ENCODE data around the gene PARP11. TPM values are rescaled to one million over a fixed set of nuclear protein-coding genes. Genes with fewer than 3 reads are reported as not detected.

PARP11 gene
- total RNA-seq, 1 experiment from 2014 or later, result 2.7 TPM

DNA sequence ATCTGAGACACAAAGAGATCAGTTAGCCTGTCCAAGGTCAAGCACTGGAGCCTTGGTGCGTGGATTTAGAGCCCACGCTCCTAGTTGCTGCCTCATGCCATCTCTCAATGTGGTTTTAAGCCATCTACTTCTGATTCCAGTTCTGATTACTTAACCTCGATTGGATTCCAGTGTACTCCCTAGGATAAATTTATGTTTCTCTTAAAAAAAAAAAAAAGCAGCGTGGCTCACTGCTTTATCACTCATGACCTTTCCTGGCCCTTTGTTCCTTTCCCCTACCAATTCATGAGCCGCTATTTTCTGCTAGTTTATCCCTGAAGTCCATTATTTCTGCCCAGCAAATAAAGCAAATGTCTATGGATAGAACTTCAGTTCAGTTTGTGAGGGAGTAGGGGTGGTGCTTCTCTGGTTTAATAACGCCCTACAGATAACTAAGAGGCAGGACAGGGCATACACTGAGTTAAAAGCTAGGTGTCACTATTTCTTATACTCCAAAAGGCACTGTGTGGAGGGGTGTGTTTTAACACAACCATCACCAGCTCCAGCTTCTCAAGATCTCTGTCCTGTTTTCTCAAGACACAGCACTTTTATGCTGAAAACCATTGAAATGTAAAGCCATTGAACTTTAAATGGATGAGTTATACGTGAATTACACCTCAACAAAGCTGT lies 9.8 kb upstream of the PARP11 start:
- no peak overlapping the region for H3K27ac ChIP-seq (ENCODE audit: low read depth, low read length)
- CTCF ChIA-PET, result interaction anchor here (0.9 to 5.1 kb wide), 13 partner anchors 9 to 583 kb away, joined by 3 to 91 read pairs (median 3); no protein-coding TSS in a partner anchor
- DNase-seq (ENCODE audit: low read depth, low spot score) (peak; percentile 4), ATAC-seq (peak; percentile 98)
- no peak overlapping the region for H3K4me2 ChIP-seq (ENCODE audit: low read length)
- no peaks in the 10 kb centered on the region for H3K79me2 ChIP-seq (ENCODE audit: insufficient read depth, low read length)
- TF ChIP-seq SRF (IDR thresholded peaks at IDR 0.05; ENCODE audit: low read depth) (no peak), EZH2 (IDR thresholded peaks at IDR 0.05) (no peak), FOSL1 (IDR thresholded peaks at IDR 0.05; ENCODE audit: low read depth) (no peak), RAD21 (IDR thresholded peaks at IDR 0.05; ENCODE audit: low read depth) (0 out of 2 replicates have a peak, but pooled peaks have one; percentile 22)
- TF ChIP-seq, protein P1, sequence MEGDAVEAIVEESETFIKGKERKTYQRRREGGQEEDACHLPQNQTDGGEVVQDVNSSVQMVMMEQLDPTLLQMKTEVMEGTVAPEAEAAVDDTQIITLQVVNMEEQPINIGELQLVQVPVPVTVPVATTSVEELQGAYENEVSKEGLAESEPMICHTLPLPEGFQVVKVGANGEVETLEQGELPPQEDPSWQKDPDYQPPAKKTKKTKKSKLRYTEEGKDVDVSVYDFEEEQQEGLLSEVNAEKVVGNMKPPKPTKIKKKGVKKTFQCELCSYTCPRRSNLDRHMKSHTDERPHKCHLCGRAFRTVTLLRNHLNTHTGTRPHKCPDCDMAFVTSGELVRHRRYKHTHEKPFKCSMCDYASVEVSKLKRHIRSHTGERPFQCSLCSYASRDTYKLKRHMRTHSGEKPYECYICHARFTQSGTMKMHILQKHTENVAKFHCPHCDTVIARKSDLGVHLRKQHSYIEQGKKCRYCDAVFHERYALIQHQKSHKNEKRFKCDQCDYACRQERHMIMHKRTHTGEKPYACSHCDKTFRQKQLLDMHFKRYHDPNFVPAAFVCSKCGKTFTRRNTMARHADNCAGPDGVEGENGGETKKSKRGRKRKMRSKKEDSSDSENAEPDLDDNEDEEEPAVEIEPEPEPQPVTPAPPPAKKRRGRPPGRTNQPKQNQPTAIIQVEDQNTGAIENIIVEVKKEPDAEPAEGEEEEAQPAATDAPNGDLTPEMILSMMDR (IDR thresholded peaks at IDR 0.05 in 2 of 3, conservative IDR thresholded peaks at IDR 0.05 in 1 of 3; ENCODE audit: borderline replicate concordance in 1 of 3, insufficient read depth in 1 of 3, low read depth in 2 of 3, low read length in 2 of 3), result peak; percentile 4 to 54 (median 40); a peak in 4 of 6 replicates
- H4K20me1 ChIP-seq (ENCODE audit: insufficient read depth), result no peaks in the 10 kb centered on the region
- BruUV-seq (replicated peaks), result no TSS peak
- H3K9me2 ChIP-seq (ENCODE audit: insufficient read depth), result no peaks in the 10 kb centered on the region
- H3K4me3 ChIP-seq (replicated peaks in 1 of 2; ENCODE audit: low read depth in 1 of 2, low read length in 2 of 2), result no peak overlapping the region
- intact Hi-C loops (cut with micrococcal nuclease), result loop anchor here (10.0 kb wide), 1 partner anchor 642 kb away; no protein-coding TSS in a partner anchor
- no peaks in the 10 kb centered on the region for H3K36me3 ChIP-seq (ENCODE audit: control insufficient read depth in 1 of 2, insufficient read depth in 2 of 2, low read length in 2 of 2)
- peaks cover 38% of the 10 kb centered on the region for H3K27me3 ChIP-seq (ENCODE audit: insufficient read depth, low read length)
- POLR2A ChIA-PET, result interaction anchor here (0.7 kb wide), 1 partner anchor 1002 kb away, joined by 3 read pairs; no protein-coding TSS in a partner anchor
- no peaks in the 10 kb centered on the region; a peak in 1 of 4 replicates for H3K9me3 ChIP-seq (ENCODE audit: control insufficient read depth in 1 of 2, insufficient read depth in 1 of 2, low read depth in 1 of 2, low read length in 2 of 2)
- H3K4me1 ChIP-seq (ENCODE audit: control insufficient read depth in 1 of 2, insufficient read depth in 2 of 2, low read length in 2 of 2), result no peaks in the 10 kb centered on the region
- no peak overlapping the region for H3K9ac ChIP-seq (ENCODE audit: low read length)
- RAD21 ChIA-PET (ENCODE audit: low non-redundant PET in 1 of 2, low total read pairs in 2 of 2, uncharacterized antibody in 2 of 2, unreplicated experiment in 2 of 2), result interaction anchor here (0.7 to 2.1 kb wide), 2 partner anchors 394 to 419 kb away, joined by 3 to 6 read pairs; no protein-coding TSS in a partner anchor
- H2AFZ ChIP-seq (ENCODE audit: low read depth, low read length, poor library complexity, severe bottlenecking), result no peak overlapping the region

DNA sequence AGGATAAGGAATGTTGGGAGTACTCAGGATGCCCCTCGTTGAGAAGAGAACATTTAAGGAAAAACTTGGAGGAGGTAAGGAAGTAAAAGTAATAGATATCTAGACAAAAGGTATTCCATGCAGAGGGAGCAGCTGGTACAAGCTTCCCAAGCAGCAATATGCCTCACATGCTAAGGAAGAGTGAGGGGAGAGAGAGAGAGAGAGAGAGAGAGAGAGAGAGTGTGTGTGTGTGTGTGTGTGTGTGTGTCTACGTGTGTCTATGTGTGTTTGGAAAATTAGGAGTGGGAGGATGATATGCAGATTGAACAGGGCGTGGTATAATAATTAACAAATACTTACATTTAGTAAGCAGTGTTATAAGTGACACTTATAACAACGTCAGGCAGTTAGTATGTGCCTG lies 9.2 kb upstream of the PARP11 start:
- ATAC-seq, result no peak
- Histone ChIP-seq H3K27me3 (ENCODE audit: insufficient read depth, low read length) (peaks cover 38% of the 10 kb centered on the region), H3K9ac (ENCODE audit: low read length) (no peak overlapping the region), H3K27ac (ENCODE audit: low read depth, low read length) (no peak overlapping the region), H4K20me1 (ENCODE audit: insufficient read depth) (no peaks in the 10 kb centered on the region), H2AFZ (ENCODE audit: low read depth, low read length, poor library complexity, severe bottlenecking) (no peak overlapping the region), H3K4me1 (ENCODE audit: control insufficient read depth in 1 of 2, insufficient read depth in 2 of 2, low read length in 2 of 2) (no peaks in the 10 kb centered on the region), H3K4me3 (replicated peaks in 1 of 2; ENCODE audit: low read depth in 1 of 2, low read length in 2 of 2) (no peak overlapping the region), H3K9me2 (ENCODE audit: insufficient read depth) (no peaks in the 10 kb centered on the region), H3K4me2 (ENCODE audit: low read length) (no peak overlapping the region), H3K79me2 (ENCODE audit: insufficient read depth, low read length) (no peaks in the 10 kb centered on the region), H3K9me3 (ENCODE audit: control insufficient read depth in 1 of 2, insufficient read depth in 1 of 2, low read depth in 1 of 2, low read length in 2 of 2) (no peaks in the 10 kb centered on the region; a peak in 1 of 4 replicates), H3K36me3 (ENCODE audit: control insufficient read depth in 1 of 2, insufficient read depth in 2 of 2, low read length in 2 of 2) (no peaks in the 10 kb centered on the region)
- RAD21 ChIA-PET (ENCODE audit: low non-redundant PET in 1 of 2, low total read pairs in 2 of 2, uncharacterized antibody in 2 of 2, unreplicated experiment in 2 of 2), result no interaction called here
- intact Hi-C loops (cut with micrococcal nuclease), result loop anchor here (10.0 kb wide), 1 partner anchor 642 kb away; no protein-coding TSS in a partner anchor
- DNase-seq (ENCODE audit: low read depth, low spot score), result no peak
- CTCF ChIA-PET, result interaction anchor here (1.1 to 4.8 kb wide), 3 partner anchors 86 to 389 kb away, joined by 3 to 36 read pairs (median 3); no protein-coding TSS in a partner anchor
- POLR2A ChIA-PET, result no interaction called here
- TF ChIP-seq ELF1 (IDR thresholded peaks at IDR 0.05; ENCODE audit: borderline replicate concordance, low read depth) (no peak), CEBPB (IDR thresholded peaks at IDR 0.05; ENCODE audit: low read depth) (no peak), ZNF274 (IDR thresholded peaks at IDR 0.05; ENCODE audit: low read depth, low read length) (no peak), POLR2AphosphoS5 (IDR thresholded peaks at IDR 0.05; ENCODE audit: low read depth, low read length) (no peak), JUND (IDR thresholded peaks at IDR 0.05) (no peak), SP1 (IDR thresholded peaks at IDR 0.05; ENCODE audit: low read depth) (no peak), POLR2A (IDR thresholded peaks at IDR 0.05; ENCODE audit: borderline replicate concordance, extremely low read depth, insufficient read depth, insufficient read length) (no peak), SRF (IDR thresholded peaks at IDR 0.05; ENCODE audit: low read depth) (no peak), CBX3 (IDR thresholded peaks at IDR 0.05; ENCODE audit: low read depth) (no peak)
- TF ChIP-seq, protein P2, sequence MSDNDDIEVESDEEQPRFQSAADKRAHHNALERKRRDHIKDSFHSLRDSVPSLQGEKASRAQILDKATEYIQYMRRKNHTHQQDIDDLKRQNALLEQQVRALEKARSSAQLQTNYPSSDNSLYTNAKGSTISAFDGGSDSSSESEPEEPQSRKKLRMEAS (IDR thresholded peaks at IDR 0.05), result no peak
- BruUV-seq (replicated peaks), result no TSS peak

Measured in HCT116 (cell line).